IPS-11a (cell line): ENCODE results near the gene MYBPHL.
A peak's percentile ranks its signal among the peaks of the same experiment; 100 is the strongest.
"Not testable (repeated sequence)": the region's sequence is repeated elsewhere in the genome, so short reads cannot be mapped to it uniquely, and the experiment has no call there.

Source experiments
- H3K4me3 ChIP-seq: one replicate; pipeline ENCODE4 v1.5.1; 2013; ENCODE audit warnings: low read depth, low read length, control low read depth

MYBPHL gene

GRCh38 chr1:109307274-109308021 lies 637 bp upstream of the MYBPHL start:
- H3K4me3 ChIP-seq: no peak overlapping the region

GRCh38 chr1:109305991-109306390 lies 820 bp downstream of the MYBPHL start:
- H3K4me3 ChIP-seq: not testable (repeated sequence)

GRCh38 chr1:109304226-109304920 lies 2.4 kb downstream of the MYBPHL start:
- no peak overlapping the region for H3K4me3 ChIP-seq

GRCh38 chr1:109301874-109302273 lies 4.9 kb downstream of the MYBPHL start:
- H3K4me3 ChIP-seq: no peak overlapping the region

- no peak overlapping the region for H3K4me3 ChIP-seq
Measured at GRCh38 chr1:109300650-109301151, 6.1 kb downstream of the MYBPHL start.

- H3K4me3 ChIP-seq: no peak overlapping the region
Measured at GRCh38 chr1:109299558-109300343, 7.1 kb downstream of the MYBPHL start.

GRCh38 chr1:109298666-109299557 lies 7.9 kb downstream of the MYBPHL start:
- H3K4me3 ChIP-seq: no peak overlapping the region

- H3K4me3 ChIP-seq: no peak overlapping the region
Measured at GRCh38 chr1:109296782-109297181, 10.0 kb downstream of the MYBPHL start.

GRCh38 chr1:109295712-109296415 lies 10.9 kb downstream of the MYBPHL start:
- H3K4me3 ChIP-seq: no peak overlapping the region

- no peak overlapping the region for H3K4me3 ChIP-seq
Measured at GRCh38 chr1:109294481-109294880, 12.3 kb downstream of the MYBPHL start.

- no peak overlapping the region for H3K4me3 ChIP-seq
Measured at GRCh38 chr1:109293026-109293425, 13.8 kb downstream of the MYBPHL start.

GRCh38 chr1:109292364-109292763 lies 14.4 kb downstream of the MYBPHL start:
- no peak overlapping the region for H3K4me3 ChIP-seq

GRCh38 chr1:109290998-109291397 lies 15.8 kb downstream of the MYBPHL start:
- H3K4me3 ChIP-seq: no peak overlapping the region

- H3K4me3 ChIP-seq: no peak overlapping the region
Measured at GRCh38 chr1:109290137-109290536, 16.7 kb downstream of the MYBPHL start.

- not testable (repeated sequence) for H3K4me3 ChIP-seq
Measured at GRCh38 chr1:109286762-109287161, 20.0 kb downstream of the MYBPHL start.

GRCh38 chr1:109283748-109284600 lies 22.8 kb downstream of the MYBPHL start:
- H3K4me3 ChIP-seq: peak overlapping the region; percentile 86

GRCh38 chr1:109282952-109283747 lies 23.7 kb downstream of the MYBPHL start, which contains the start of gene PSRC1:
TSS of gene PSRC1 (minus strand) at chr1:109283145.
- H3K4me3 ChIP-seq: peak within 1 kb of the TSS; percentile 86

GRCh38 chr1:109282497-109282951 lies 24.3 kb downstream of the MYBPHL start:
- peak overlapping the region; percentile 86 for H3K4me3 ChIP-seq
